IPS-20b (cell line): ENCODE results near the gene ASXL2.

Source experiments
- H3K27ac ChIP-seq: one replicate; pipeline ENCODE4 v1.5.1; 2013; ENCODE audit warnings: low read length
- H3K27me3 ChIP-seq: 2 replicates; pipeline ENCODE4 v1.6.1; 2013; ENCODE audit warnings: mild to moderate bottlenecking, low read length, inconsistent platforms; ENCODE audit not compliant: insufficient read depth
- H3K36me3 ChIP-seq: 2 replicates; pipeline ENCODE4 v1.6.1; 2013; ENCODE audit warnings: low read depth, mild to moderate bottlenecking, inconsistent platforms, low read length, moderate library complexity; ENCODE audit not compliant: insufficient read depth
- H3K4me1 ChIP-seq: 2 replicates; pipeline ENCODE4 v1.6.1; 2013; ENCODE audit warnings: mild to moderate bottlenecking, control low read depth, inconsistent platforms, low read length, moderate library complexity; ENCODE audit not compliant: insufficient read depth
- H3K4me3 ChIP-seq: 2 replicates; pipeline ENCODE4 v1.5.1; 2013; ENCODE audit warnings: mild to moderate bottlenecking, low read length, inconsistent platforms
- H3K9ac ChIP-seq: 2 replicates; pipeline ENCODE4 v1.6.1; 2013; ENCODE audit warnings: low read depth, mild to moderate bottlenecking, inconsistent platforms, low read length, moderate library complexity
- H3K9me3 ChIP-seq: 2 replicates; pipeline ENCODE4 v1.6.1; 2013; ENCODE audit warnings: mild to moderate bottlenecking, low read depth, low read length, inconsistent platforms; ENCODE audit not compliant: insufficient read depth

Gene ASXL2

GRCh38 chr2:25816249-25816648, 62.0 kb downstream of the ASXL2 start:
- Histone ChIP-seq H3K27ac (no peak overlapping the region), H3K9me3 (no peaks in the 10 kb centered on the region), H3K4me1 (peaks cover 9% of the 10 kb centered on the region; the same call in 1 of the 2 replicates), H3K9ac (no peak overlapping the region), H3K27me3 (no peaks in the 10 kb centered on the region), H3K36me3 (peaks cover 3% of the 10 kb centered on the region; the same call in 1 of the 2 replicates), H3K4me3 (no peak overlapping the region)

DNA sequence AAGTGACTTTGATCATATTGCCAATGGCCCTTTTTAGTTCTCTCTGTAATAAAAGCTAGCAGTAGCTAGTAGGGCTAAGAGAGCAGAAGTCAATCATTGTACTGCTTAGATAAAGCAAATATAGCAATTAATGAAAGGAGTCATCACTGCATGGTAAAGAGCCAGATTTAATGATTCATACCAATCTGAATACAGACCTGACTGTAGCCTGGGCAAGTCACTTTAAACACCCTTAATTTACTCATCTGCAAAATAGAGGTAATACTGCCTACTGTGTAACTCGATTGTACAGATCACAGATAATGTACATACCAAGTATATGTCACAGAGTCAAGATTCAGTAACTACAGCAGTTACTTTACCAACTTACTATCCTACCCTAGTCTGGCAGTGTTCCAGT, 63.6 kb downstream of the ASXL2 start:
- Histone ChIP-seq H3K9ac (no peak overlapping the region), H3K4me1 (peaks cover 9% of the 10 kb centered on the region; the same call in 1 of the 2 replicates), H3K27me3 (no peaks in the 10 kb centered on the region), H3K27ac (no peak overlapping the region), H3K9me3 (no peaks in the 10 kb centered on the region), H3K4me3 (no peak overlapping the region), H3K36me3 (peaks cover 3% of the 10 kb centered on the region)

- H3K36me3 ChIP-seq, result peaks cover 7% of the 10 kb centered on the region
- H3K9ac ChIP-seq, result no peak overlapping the region
- no peaks in the 10 kb centered on the region for H3K4me1 ChIP-seq
- H3K4me3 ChIP-seq, result no peak overlapping the region
- no peaks in the 10 kb centered on the region for H3K9me3 ChIP-seq
- no peak overlapping the region for H3K27ac ChIP-seq
- no peaks in the 10 kb centered on the region for H3K27me3 ChIP-seq
Measured at GRCh38 chr2:25810428-25810827, 67.9 kb downstream of the ASXL2 start.

GRCh38 chr2:25809646-25810045, 68.6 kb downstream of the ASXL2 start:
- Histone ChIP-seq H3K36me3 (peaks cover 12% of the 10 kb centered on the region), H3K4me1 (no peaks in the 10 kb centered on the region), H3K27me3 (no peaks in the 10 kb centered on the region), H3K4me3 (no peak overlapping the region), H3K9me3 (no peaks in the 10 kb centered on the region), H3K9ac (no peak overlapping the region), H3K27ac (no peak overlapping the region)

- Histone ChIP-seq H3K36me3 (peaks cover 29% of the 10 kb centered on the region), H3K4me1 (no peaks in the 10 kb centered on the region), H3K27ac (no peak overlapping the region), H3K4me3 (no peak overlapping the region), H3K9me3 (no peaks in the 10 kb centered on the region; the same call in 1 of the 2 replicates), H3K9ac (no peak overlapping the region), H3K27me3 (no peaks in the 10 kb centered on the region)
Measured at GRCh38 chr2:25808006-25808383, 70.3 kb downstream of the ASXL2 start.

GRCh38 chr2:25806941-25807340, 71.3 kb downstream of the ASXL2 start:
- H3K9me3 ChIP-seq, result no peaks in the 10 kb centered on the region; the same call in 1 of the 2 replicates
- H3K4me1 ChIP-seq, result no peaks in the 10 kb centered on the region
- H3K27me3 ChIP-seq, result no peaks in the 10 kb centered on the region
- peaks cover 30% of the 10 kb centered on the region for H3K36me3 ChIP-seq
- no peak overlapping the region for H3K27ac ChIP-seq
- H3K4me3 ChIP-seq, result no peak overlapping the region
- H3K9ac ChIP-seq, result no peak overlapping the region

DNA sequence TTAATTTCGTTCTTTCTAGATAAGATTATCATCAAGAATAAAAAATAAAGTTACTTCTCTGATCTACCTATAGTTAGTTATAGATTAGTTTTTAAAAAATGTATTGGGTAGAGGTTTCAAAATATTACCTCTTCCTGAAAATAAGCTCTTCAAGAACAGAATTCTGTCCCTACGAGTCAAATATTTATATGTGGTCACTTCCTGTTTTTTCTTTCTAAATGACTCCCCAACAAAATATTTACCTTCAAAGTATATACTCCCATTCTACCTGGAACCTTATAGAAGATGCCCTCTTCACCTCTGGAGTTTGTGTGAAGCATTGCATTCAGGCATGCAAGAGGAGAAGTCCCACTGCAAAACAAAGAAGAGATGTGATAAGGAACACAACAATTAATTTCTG, 72.3 kb downstream of the ASXL2 start:
- H3K9me3 ChIP-seq, result no peaks in the 10 kb centered on the region; the same call in 1 of the 2 replicates
- H3K4me3 ChIP-seq, result no peak overlapping the region
- peaks cover 30% of the 10 kb centered on the region for H3K36me3 ChIP-seq
- no peaks in the 10 kb centered on the region for H3K27me3 ChIP-seq
- H3K27ac ChIP-seq, result no peak overlapping the region
- no peak overlapping the region for H3K9ac ChIP-seq
- no peaks in the 10 kb centered on the region for H3K4me1 ChIP-seq

DNA sequence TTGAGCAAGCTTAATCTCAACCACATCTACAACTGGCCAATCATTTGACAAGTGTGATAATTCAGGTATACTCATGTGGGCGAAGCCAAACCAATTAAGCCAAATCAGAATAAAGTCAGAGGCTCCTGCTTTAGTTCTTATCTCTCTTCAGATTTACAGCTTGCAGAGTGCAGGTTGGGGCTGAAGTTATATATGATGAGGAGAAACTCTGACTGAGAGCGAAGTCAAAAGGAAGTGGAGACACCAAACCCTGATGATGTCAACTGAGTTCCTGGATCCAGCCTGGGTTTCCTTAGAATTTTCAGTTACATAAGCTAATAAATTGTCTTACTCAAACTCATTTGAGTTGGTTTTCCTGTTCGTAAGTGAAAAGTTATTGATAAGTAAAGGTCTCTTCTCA, 73.9 kb downstream of the ASXL2 start:
- no peaks in the 10 kb centered on the region for H3K27me3 ChIP-seq
- H3K9ac ChIP-seq, result no peak overlapping the region
- H3K4me3 ChIP-seq, result no peak overlapping the region
- no peak overlapping the region for H3K27ac ChIP-seq
- H3K4me1 ChIP-seq, result no peaks in the 10 kb centered on the region
- H3K9me3 ChIP-seq, result no peaks in the 10 kb centered on the region; the same call in 1 of the 2 replicates
- H3K36me3 ChIP-seq, result peaks cover 38% of the 10 kb centered on the region

DNA sequence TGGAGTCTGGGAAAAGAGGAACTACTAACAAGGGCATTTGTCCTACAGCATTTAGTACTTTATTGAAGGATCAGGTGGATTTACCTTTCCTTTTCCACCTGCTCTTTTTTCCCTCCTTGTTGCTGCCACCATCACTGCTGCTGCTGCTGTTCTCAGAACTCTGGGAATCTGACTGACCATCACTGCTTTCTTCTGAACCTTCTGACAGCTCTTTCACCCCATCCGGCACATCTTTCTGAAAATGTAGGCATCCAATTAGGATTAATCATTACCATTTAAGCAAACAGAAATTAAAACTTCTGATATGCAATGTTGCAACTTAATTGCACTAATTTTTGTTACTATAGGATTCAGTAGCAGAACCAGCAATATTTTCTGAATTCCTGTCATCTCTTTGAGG, 79.0 kb downstream of the ASXL2 start:
- H3K27me3 ChIP-seq, result no peaks in the 10 kb centered on the region
- H3K4me1 ChIP-seq, result no peaks in the 10 kb centered on the region
- no peak overlapping the region for H3K27ac ChIP-seq
- peaks cover 47% of the 10 kb centered on the region for H3K36me3 ChIP-seq
- H3K9me3 ChIP-seq, result no peaks in the 10 kb centered on the region; the same call in 1 of the 2 replicates
- H3K9ac ChIP-seq, result no peak overlapping the region
- H3K4me3 ChIP-seq, result no peak overlapping the region

- Histone ChIP-seq H3K27me3 (no peaks in the 10 kb centered on the region), H3K4me3 (no peak overlapping the region), H3K4me1 (no peaks in the 10 kb centered on the region), H3K36me3 (peaks cover 36% of the 10 kb centered on the region), H3K27ac (no peak overlapping the region), H3K9me3 (no peaks in the 10 kb centered on the region), H3K9ac (no peak overlapping the region)
Measured at GRCh38 chr2:25797620-25798488, 80.4 kb downstream of the ASXL2 start.

DNA sequence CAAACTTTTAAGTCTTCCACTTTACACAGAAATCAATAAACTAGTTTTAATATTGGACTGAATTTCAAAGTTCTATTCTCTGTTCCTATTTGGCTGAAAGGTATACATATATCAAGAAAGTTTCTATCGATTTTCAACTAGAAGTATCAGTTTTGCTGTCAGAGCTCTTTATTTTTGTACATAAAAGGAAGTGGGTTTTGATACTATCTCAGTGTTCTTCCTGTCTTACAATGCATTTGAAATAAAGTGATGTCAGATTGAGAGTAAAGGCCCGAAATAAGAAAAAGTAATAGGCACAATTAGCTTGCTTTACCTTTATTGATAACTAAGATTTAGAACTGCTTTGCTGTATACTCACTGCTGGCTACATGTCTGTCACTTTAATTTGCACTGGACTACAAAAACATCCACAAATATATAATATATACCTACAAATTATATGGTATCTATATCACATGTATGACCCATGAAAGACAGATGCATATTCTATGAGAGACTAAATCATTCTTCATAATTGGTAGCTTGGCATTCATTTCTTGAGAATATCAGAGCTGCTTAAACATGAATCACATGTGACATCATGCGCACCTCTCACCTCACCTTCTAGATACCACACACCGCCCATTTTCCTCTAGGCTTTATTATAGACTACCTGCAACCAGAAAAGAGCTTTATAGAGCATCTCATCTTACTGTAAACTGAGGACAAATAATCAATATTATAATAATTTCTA, 83.6 kb downstream of the ASXL2 start:
- Histone ChIP-seq H3K9ac (no peak overlapping the region), H3K4me3 (no peak overlapping the region), H3K27ac (no peak overlapping the region), H3K4me1 (no peaks in the 10 kb centered on the region), H3K27me3 (no peaks in the 10 kb centered on the region), H3K36me3 (peaks cover 32% of the 10 kb centered on the region), H3K9me3 (no peaks in the 10 kb centered on the region)
